Stomach (tissue), 4 donors: ENCODE measurements around the gene NOS1.

ENCODE experiments used
- EP300 ChIP-seq: sonication (generic); formaldehyde crosslinking; IDR thresholded peaks from one replicate; pipeline ENCODE4 v1.6.1; 2017; ENCODE audit warnings: antibody characterized with exemption
- POLR2A ChIP-seq, 4 donors: fragments of 450-650 bp; IDR thresholded peaks; one replicate each; pipeline ENCODE4 v1.6.1; 2016; ENCODE audit warnings: antibody characterized with exemption in 4 of 4, control low read depth in 2 of 4, mild to moderate bottlenecking in 1 of 4, moderate library complexity in 1 of 4
- POLR2AphosphoS5 ChIP-seq, 3 donors: sonication (generic); formaldehyde crosslinking; IDR thresholded peaks; one replicate each; pipeline ENCODE4 v1.6.1; 2016; ENCODE audit warnings: antibody characterized with exemption in 3 of 3
- TF ChIP-seq, protein P1 (sequence below), 7 experiments: fragments of 450-650 bp in 4 of 7; fragments of 200-600 bp in 3 of 7; sonication (generic) in 3 of 7; IDR thresholded peaks; one replicate each; pipeline ENCODE4 v1.5.1; 2016 to 2019; ENCODE audit warnings: antibody characterized with exemption in 7 of 7, control low read depth in 2 of 7, mild to moderate bottlenecking in 1 of 7

DNA sequence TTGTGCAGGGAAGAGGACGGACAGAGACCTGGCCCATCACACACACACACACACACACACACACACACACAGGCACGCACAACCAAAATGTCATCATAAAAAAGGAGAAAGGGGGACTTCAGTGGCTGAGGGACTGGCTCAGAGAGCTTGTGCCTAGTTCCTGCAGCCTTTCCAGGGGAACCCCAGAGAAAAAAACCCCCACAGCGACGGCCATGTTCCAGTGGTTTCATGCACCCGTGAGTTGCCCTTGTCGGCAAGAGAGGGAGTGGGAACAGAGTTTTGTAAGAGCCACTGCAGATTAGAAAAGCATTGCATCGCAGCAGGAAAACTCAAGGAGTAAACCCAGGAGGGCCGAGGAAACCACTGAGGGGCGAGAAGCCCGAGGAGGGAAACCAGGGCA is 146.6 kb downstream of the NOS1 start:
- TF ChIP-seq, protein P1, sequence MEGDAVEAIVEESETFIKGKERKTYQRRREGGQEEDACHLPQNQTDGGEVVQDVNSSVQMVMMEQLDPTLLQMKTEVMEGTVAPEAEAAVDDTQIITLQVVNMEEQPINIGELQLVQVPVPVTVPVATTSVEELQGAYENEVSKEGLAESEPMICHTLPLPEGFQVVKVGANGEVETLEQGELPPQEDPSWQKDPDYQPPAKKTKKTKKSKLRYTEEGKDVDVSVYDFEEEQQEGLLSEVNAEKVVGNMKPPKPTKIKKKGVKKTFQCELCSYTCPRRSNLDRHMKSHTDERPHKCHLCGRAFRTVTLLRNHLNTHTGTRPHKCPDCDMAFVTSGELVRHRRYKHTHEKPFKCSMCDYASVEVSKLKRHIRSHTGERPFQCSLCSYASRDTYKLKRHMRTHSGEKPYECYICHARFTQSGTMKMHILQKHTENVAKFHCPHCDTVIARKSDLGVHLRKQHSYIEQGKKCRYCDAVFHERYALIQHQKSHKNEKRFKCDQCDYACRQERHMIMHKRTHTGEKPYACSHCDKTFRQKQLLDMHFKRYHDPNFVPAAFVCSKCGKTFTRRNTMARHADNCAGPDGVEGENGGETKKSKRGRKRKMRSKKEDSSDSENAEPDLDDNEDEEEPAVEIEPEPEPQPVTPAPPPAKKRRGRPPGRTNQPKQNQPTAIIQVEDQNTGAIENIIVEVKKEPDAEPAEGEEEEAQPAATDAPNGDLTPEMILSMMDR (IDR thresholded peaks at IDR 0.05), result no peak
- TF ChIP-seq POLR2A (IDR thresholded peaks at IDR 0.05) (no peak), POLR2AphosphoS5 (IDR thresholded peaks at IDR 0.05) (no peak), EP300 (no peak)
